Measurements from ENCODE around the gene KIAA1671. TPM values are rescaled to one million over a fixed set of nuclear protein-coding genes. Genes with fewer than 3 reads are reported as not detected.

Gene KIAA1671
- polyA plus RNA-seq, 1 donor from 2014 or later = 3.0 TPM

DNA sequence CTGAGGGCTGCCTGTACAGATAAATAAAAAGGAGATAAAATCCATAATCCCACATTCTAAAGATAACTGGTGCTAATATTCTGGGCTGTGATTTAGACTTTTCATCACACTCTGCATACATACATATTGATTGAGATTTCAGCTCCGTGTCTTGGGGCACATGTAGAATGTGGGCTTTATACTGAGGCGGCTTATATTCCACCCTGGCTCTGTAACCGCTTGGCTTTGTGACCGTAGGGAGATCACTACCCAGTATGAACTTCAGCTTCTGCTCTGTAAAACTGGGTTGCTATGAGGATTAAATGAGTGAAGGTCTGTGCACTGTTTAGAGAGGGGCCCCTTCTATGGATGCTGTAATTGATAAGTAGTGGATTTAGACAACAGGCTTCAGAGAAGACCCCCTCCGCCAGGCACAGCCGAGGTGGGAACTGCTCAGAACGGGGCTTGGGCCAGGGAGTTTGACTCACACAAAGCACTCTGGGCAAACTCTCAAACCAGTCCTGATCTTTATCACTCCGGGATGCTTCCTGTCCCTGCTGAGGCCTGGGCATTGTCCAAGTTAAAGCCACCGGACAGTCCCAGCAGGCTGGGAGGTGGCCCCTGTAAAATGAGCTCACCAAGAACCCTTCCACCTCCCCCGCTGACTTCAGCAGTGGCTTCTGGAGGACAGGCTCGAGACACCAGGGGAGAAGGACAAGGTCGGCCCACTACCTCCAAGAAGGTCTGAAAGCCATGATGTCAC, 17.2 kb downstream of the KIAA1671 start:
- Histone ChIP-seq H3K27me3 (ENCODE audit: insufficient read depth, low read depth, low read length) (no peaks in the 10 kb centered on the region), H3K4me3 (ENCODE audit: low read length) (no peak overlapping the region), H4K20me1 (ENCODE audit: insufficient read depth) (no peaks in the 10 kb centered on the region), H3K79me2 (replicated peaks; ENCODE audit: insufficient read depth, low read length) (no peaks in the 10 kb centered on the region), H2AFZ (ENCODE audit: low read depth, low read length) (no peak overlapping the region), H3K9ac (ENCODE audit: low read length) (no peak overlapping the region), H3K27ac (ENCODE audit: low read length) (no peak overlapping the region), H3K9me3 (ENCODE audit: low read length) (no peaks in the 10 kb centered on the region), H3K36me3 (ENCODE audit: insufficient read depth, low read length) (no peaks in the 10 kb centered on the region), H3K9me2 (ENCODE audit: insufficient read depth, low read length) (no peaks in the 10 kb centered on the region), H3K4me2 (ENCODE audit: low read length) (no peak overlapping the region), H3F3A (ENCODE audit: insufficient read depth, low read length, poor library complexity, severe bottlenecking) (no peaks in the 10 kb centered on the region)
- TF ChIP-seq, protein P1, sequence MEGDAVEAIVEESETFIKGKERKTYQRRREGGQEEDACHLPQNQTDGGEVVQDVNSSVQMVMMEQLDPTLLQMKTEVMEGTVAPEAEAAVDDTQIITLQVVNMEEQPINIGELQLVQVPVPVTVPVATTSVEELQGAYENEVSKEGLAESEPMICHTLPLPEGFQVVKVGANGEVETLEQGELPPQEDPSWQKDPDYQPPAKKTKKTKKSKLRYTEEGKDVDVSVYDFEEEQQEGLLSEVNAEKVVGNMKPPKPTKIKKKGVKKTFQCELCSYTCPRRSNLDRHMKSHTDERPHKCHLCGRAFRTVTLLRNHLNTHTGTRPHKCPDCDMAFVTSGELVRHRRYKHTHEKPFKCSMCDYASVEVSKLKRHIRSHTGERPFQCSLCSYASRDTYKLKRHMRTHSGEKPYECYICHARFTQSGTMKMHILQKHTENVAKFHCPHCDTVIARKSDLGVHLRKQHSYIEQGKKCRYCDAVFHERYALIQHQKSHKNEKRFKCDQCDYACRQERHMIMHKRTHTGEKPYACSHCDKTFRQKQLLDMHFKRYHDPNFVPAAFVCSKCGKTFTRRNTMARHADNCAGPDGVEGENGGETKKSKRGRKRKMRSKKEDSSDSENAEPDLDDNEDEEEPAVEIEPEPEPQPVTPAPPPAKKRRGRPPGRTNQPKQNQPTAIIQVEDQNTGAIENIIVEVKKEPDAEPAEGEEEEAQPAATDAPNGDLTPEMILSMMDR (IDR thresholded peaks at IDR 0.05; ENCODE audit: poor library complexity, severe bottlenecking) = no peak
- TF ChIP-seq EP300 (conservative IDR thresholded peaks at IDR 0.05; ENCODE audit: poor library complexity, severe bottlenecking) = no peak
- TF ChIP-seq SMC3 (conservative IDR thresholded peaks at IDR 0.05; ENCODE audit: poor library complexity) = no peak
- TF ChIP-seq RAD21 (conservative IDR thresholded peaks at IDR 0.05) = no peak
- no peak for TF ChIP-seq MXI1 (conservative IDR thresholded peaks at IDR 0.05; ENCODE audit: poor library complexity, severe bottlenecking)
- no peak for TF ChIP-seq EZH2 (IDR thresholded peaks at IDR 0.05; ENCODE audit: borderline replicate concordance, insufficient read depth, low read length, poor library complexity, severe bottlenecking)

DNA sequence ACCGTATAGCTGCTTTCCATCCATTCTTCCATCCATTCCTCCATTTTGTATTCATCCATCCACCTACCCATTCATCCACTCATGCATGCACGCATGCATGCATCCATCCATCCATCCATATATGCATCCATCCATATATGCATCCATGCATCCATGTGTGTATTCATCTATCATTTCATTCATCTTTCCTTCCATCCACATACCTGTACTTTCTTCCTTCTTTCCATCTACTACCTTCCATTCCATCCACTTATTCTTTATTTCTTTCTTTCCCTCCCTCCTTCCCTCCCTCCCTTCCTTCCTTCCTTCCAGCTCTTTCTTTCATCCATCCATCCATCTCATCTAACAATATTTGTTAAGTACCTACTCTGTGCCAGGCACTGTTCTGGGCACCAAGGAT, 19.9 kb downstream of the KIAA1671 start:
- Histone ChIP-seq H2AFZ (ENCODE audit: low read depth, low read length) (no peak overlapping the region), H4K20me1 (ENCODE audit: insufficient read depth) (no peaks in the 10 kb centered on the region), H3K9me2 (ENCODE audit: insufficient read depth, low read length) (no peaks in the 10 kb centered on the region), H3F3A (ENCODE audit: insufficient read depth, low read length, poor library complexity, severe bottlenecking) (no peaks in the 10 kb centered on the region), H3K9ac (ENCODE audit: low read length) (no peak overlapping the region), H3K27ac (ENCODE audit: low read length) (no peak overlapping the region), H3K79me2 (replicated peaks; ENCODE audit: insufficient read depth, low read length) (no peaks in the 10 kb centered on the region), H3K9me3 (ENCODE audit: low read length) (no peaks in the 10 kb centered on the region), H3K36me3 (ENCODE audit: insufficient read depth, low read length) (no peaks in the 10 kb centered on the region), H3K4me3 (ENCODE audit: low read length) (no peak overlapping the region), H3K4me2 (ENCODE audit: low read length) (no peak overlapping the region), H3K27me3 (ENCODE audit: insufficient read depth, low read depth, low read length) (no peaks in the 10 kb centered on the region)
- no peak for TF ChIP-seq EP300 (conservative IDR thresholded peaks at IDR 0.05; ENCODE audit: poor library complexity, severe bottlenecking)
- TF ChIP-seq, protein P1 (IDR thresholded peaks at IDR 0.05; ENCODE audit: poor library complexity, severe bottlenecking) = no peak
- TF ChIP-seq SMC3 (conservative IDR thresholded peaks at IDR 0.05; ENCODE audit: poor library complexity) = no peak
- TF ChIP-seq MXI1 (conservative IDR thresholded peaks at IDR 0.05; ENCODE audit: poor library complexity, severe bottlenecking) = no peak

DNA sequence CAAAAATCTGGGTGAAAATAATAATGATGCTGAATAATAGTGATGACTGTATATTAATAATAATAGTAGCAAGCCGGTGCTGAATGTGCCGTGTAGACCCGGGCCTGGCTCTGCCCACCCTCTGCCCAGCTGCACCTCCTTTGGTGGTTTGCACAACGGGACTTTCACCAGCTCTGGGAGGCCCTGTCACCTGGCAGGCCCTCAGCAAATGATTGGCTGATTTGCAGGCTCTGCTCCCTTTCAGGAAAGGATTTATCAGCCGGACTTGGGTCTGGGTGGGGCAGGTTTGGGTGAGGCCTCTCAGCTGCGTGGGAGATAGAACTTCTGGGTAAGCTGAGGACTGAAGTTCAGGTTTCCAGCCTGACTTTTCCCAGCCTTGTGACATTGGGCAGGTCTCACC, 21.4 kb downstream of the KIAA1671 start:
- H4K20me1 ChIP-seq (ENCODE audit: insufficient read depth) = no peaks in the 10 kb centered on the region
- no peaks in the 10 kb centered on the region for H3K27me3 ChIP-seq (ENCODE audit: insufficient read depth, low read depth, low read length)
- no peaks in the 10 kb centered on the region for H3K36me3 ChIP-seq (ENCODE audit: insufficient read depth, low read length)
- TF ChIP-seq SMC3 (conservative IDR thresholded peaks at IDR 0.05; ENCODE audit: poor library complexity) (no peak), TAF1 (IDR thresholded peaks at IDR 0.05; ENCODE audit: low read depth) (no peak), EP300 (conservative IDR thresholded peaks at IDR 0.05; ENCODE audit: poor library complexity, severe bottlenecking) (no peak), POLR2AphosphoS5 (IDR thresholded peaks at IDR 0.05) (no peak), RAD21 (conservative IDR thresholded peaks at IDR 0.05) (no peak), EZH2 (IDR thresholded peaks at IDR 0.05; ENCODE audit: borderline replicate concordance, insufficient read depth, low read length, poor library complexity, severe bottlenecking) (no peak), MXI1 (conservative IDR thresholded peaks at IDR 0.05; ENCODE audit: poor library complexity, severe bottlenecking) (no peak)
- TF ChIP-seq, protein P2, sequence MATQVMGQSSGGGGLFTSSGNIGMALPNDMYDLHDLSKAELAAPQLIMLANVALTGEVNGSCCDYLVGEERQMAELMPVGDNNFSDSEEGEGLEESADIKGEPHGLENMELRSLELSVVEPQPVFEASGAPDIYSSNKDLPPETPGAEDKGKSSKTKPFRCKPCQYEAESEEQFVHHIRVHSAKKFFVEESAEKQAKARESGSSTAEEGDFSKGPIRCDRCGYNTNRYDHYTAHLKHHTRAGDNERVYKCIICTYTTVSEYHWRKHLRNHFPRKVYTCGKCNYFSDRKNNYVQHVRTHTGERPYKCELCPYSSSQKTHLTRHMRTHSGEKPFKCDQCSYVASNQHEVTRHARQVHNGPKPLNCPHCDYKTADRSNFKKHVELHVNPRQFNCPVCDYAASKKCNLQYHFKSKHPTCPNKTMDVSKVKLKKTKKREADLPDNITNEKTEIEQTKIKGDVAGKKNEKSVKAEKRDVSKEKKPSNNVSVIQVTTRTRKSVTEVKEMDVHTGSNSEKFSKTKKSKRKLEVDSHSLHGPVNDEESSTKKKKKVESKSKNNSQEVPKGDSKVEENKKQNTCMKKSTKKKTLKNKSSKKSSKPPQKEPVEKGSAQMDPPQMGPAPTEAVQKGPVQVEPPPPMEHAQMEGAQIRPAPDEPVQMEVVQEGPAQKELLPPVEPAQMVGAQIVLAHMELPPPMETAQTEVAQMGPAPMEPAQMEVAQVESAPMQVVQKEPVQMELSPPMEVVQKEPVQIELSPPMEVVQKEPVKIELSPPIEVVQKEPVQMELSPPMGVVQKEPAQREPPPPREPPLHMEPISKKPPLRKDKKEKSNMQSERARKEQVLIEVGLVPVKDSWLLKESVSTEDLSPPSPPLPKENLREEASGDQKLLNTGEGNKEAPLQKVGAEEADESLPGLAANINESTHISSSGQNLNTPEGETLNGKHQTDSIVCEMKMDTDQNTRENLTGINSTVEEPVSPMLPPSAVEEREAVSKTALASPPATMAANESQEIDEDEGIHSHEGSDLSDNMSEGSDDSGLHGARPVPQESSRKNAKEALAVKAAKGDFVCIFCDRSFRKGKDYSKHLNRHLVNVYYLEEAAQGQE (IDR thresholded peaks at IDR 0.05; ENCODE audit: borderline replicate concordance) = no peak
- TF ChIP-seq, protein P1 (IDR thresholded peaks at IDR 0.05; ENCODE audit: poor library complexity, severe bottlenecking) = no peak
- H3K9ac ChIP-seq (ENCODE audit: low read length) = no peak overlapping the region
- H2AFZ ChIP-seq (ENCODE audit: low read depth, low read length) = no peak overlapping the region
- H3K4me2 ChIP-seq (ENCODE audit: low read length) = no peak overlapping the region
- no peaks in the 10 kb centered on the region for H3K9me2 ChIP-seq (ENCODE audit: insufficient read depth, low read length)
- no peak overlapping the region for H3K27ac ChIP-seq (ENCODE audit: low read length)
- H3K9me3 ChIP-seq (ENCODE audit: low read length) = no peaks in the 10 kb centered on the region
- H3K79me2 ChIP-seq (replicated peaks; ENCODE audit: insufficient read depth, low read length) = no peaks in the 10 kb centered on the region
- no peaks in the 10 kb centered on the region for H3F3A ChIP-seq (ENCODE audit: insufficient read depth, low read length, poor library complexity, severe bottlenecking)
- no peak overlapping the region for H3K4me3 ChIP-seq (ENCODE audit: low read length)
